HG03095 (cell line): ENCODE results near the gene PHACTR3.

Source experiments
- ATAC-seq: cut with Tn5 transposase; IDR thresholded peaks from one replicate; pipeline ENCODE4 v1.9.1; 2021; ENCODE audit warnings: moderate library complexity; ENCODE audit not compliant: unreplicated experiment

PHACTR3 gene

GRCh38 chr20:59726281-59726595 is 121.9 kb downstream of the PHACTR3 start:
- ATAC-seq: no peak

GRCh38 chr20:59728722-59729430 is 124.5 kb downstream of the PHACTR3 start:
- no peak for ATAC-seq

GRCh38 chr20:59729506-59729905 is 125.2 kb downstream of the PHACTR3 start:
- ATAC-seq: no peak

- no peak for ATAC-seq
These were observed 126.4 kb downstream of the PHACTR3 start for GRCh38 chr20:59730722-59731121.

DNA sequence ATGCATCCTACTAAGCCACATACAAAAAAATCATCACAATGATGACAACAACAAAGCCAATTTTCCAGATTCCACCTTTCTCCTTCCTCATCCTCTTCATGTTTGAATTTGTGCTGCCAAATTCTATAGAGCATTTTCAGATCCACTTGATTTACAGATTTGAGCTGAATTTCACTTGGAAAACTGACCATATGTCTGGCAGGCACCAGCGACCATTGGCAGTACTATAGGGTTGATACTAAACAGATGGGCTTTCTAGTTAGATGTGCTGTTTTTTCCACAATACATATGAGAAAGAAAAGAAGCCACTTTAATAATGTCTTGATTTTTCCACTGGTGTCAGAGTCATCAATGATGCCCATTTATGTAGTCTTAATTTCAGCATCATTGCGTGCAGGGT is 127.0 kb downstream of the PHACTR3 start:
- ATAC-seq: no peak

GRCh38 chr20:59733351-59733750 is 129.0 kb downstream of the PHACTR3 start:
- ATAC-seq: no peak

- no peak for ATAC-seq
These were observed 131.1 kb downstream of the PHACTR3 start for GRCh38 chr20:59735486-59735885.

GRCh38 chr20:59735917-59736316 is 131.6 kb downstream of the PHACTR3 start:
- ATAC-seq: no peak

- ATAC-seq: no peak
These were observed 132.0 kb downstream of the PHACTR3 start for GRCh38 chr20:59736366-59736765.

- ATAC-seq: no peak
These were observed 132.8 kb downstream of the PHACTR3 start for GRCh38 chr20:59737073-59737666.

- no peak for ATAC-seq
These were observed 133.5 kb downstream of the PHACTR3 start for GRCh38 chr20:59737816-59738215.

GRCh38 chr20:59738851-59739250 is 134.5 kb downstream of the PHACTR3 start:
- no peak for ATAC-seq

GRCh38 chr20:59740621-59741020 is 136.3 kb downstream of the PHACTR3 start:
- ATAC-seq: no peak

- no peak for ATAC-seq
These were observed 136.7 kb downstream of the PHACTR3 start for GRCh38 chr20:59741073-59741472.

DNA sequence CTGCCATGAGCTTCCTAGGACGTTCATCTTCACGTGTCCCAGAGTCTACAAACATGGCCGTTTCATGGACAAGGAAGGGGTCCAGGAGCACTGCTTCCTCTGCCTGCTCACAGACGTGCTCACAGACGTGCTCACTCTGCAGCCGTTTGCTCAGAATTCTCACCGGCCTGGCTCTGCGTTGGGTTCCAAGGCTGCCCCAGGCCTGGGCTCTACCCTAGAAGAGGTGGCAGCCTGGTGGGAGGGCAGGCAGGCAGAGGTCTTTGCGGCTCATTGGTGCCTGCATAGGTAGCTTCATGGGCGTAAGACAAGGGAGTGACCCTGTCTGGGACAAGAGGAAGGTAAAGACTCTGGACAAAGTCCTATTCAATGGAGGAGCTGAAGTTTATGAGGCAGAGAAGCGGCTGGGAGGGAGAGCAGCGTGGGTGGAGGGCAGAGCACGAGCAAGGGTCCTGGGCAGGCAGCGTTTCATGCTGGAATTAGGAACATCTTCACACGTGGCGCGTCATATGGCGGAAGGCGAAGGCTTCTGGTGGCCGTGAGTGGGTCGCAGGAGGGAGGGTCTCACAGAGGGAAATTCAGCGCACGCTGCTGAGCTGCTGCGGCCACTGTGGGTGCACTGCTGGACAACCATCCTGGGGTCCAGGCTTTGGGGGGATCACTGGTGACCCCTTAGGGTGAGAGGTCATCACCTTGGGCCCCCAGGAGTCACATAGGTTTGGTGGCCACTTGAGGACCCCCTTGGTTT is 138.2 kb downstream of the PHACTR3 start:
- ATAC-seq: no peak

- no peak for ATAC-seq
These were observed 139.0 kb downstream of the PHACTR3 start for GRCh38 chr20:59743308-59743707.

DNA sequence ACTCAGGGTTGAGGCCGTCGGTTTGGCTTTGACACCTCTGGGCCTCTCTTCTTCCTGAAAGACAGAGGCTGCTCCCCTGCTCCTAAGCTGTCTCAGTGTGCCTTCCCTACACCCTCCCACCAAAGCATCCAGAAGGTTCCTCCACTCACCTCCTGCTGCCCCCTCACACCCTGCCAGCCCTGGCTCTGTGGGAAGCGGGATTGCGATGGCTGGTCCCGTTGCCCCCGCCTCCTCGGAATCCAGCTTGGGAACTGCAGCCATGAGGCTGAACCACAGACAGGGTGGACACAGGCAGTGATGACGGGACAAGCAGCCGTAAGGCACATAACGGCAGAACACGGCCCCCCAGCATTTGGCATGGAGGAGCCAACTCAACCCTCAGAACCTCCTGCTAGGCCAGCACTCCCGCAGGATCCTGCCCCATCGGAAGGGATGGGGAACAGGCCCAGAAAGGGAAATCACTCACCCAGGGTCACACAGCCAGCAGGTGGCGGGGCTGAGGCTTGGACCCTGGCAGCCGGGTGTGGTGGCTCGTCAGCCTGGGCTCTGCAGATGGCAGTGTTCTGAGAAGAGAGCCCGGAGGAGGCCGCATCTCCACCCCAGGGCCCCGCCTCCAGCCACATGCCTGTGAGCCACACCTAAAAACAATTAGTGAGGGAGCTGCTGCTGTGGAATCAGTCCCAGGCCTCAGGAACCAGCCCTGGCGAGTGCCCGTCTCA is 139.6 kb downstream of the PHACTR3 start:
- no peak for ATAC-seq

DNA sequence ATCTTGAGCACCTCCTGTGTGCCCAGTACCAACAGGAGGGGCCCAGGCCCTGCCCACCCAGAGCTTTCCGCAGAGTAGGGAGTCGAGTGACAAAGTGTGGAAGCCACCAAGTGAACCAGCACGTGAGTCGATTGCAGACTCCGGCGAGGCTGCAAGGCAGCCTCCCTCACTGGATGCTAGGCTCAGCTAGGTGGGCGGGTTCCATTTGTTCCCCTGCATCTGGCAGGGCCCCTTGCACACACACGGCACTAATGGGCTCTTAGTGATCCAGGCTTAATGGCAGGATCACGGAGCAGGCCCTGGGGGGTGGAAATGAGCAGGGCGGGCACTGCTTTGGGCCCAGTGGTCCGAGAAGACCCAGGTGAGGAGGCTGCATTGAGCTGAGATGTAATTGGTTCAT is 140.4 kb downstream of the PHACTR3 start:
- ATAC-seq: no peak

DNA sequence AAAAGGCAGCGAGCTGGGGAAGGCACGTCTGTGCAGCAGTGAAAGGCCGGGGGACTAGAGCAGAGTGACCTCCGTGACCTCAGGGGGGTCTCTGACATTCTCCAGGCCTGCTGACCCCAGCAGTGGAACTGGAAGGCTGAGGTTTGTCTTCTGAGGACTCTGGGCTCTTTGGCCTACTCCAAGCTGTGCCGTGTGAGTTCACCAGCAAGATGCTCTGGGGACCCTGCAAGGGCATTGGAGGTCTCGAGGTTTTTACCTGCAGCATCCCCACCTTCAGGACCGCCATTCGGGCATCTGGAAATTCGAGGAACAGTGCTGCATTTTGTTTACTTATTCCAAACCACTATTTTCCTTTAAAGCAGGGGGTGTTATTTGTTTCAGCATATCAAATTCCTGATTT is 140.9 kb downstream of the PHACTR3 start:
- no peak for ATAC-seq

GRCh38 chr20:59745716-59746115 is 141.4 kb downstream of the PHACTR3 start:
- no peak for ATAC-seq

- no peak for ATAC-seq
These were observed 141.8 kb downstream of the PHACTR3 start for GRCh38 chr20:59746155-59746554.
